HL-60 (cell line): ENCODE measurements around the gene MEF2C.
A peak's percentile ranks its signal among the peaks of the same experiment; 100 is the strongest.

Experiments
- DNase-seq, 2 experiments: peaks; one replicate each; pipeline ENCODE4 v3.0.0-alpha.2; 2010 to 2020; ENCODE audit warnings: low read depth in 1 of 2, low spot score in 1 of 2
- H3K27ac ChIP-seq: fragments of 250-450 bp; sonication (Bioruptor Pico); replicated peaks from 2 replicates; pipeline ENCODE4 v1.5.1; 2020; ENCODE audit warnings: mild to moderate bottlenecking, moderate library complexity
- H3K27me3 ChIP-seq: fragments of 250-450 bp; sonication (Bioruptor Pico); 2 replicates; pipeline ENCODE4 v1.5.1; 2021; ENCODE audit warnings: mild to moderate bottlenecking, moderate library complexity; ENCODE audit not compliant: insufficient read depth, poor library complexity, severe bottlenecking
- H3K4me3 ChIP-seq: replicated peaks from 2 replicates; pipeline ENCODE4 v1.5.1; 2011; ENCODE audit warnings: mild to moderate bottlenecking, control low read depth, low read length; ENCODE audit not compliant: insufficient read depth
- GABPA ChIP-seq: IDR thresholded peaks from 2 replicates; pipeline ENCODE4 v1.6.1; 2012; ENCODE audit warnings: low read depth
- POLR2AphosphoS5 ChIP-seq: IDR thresholded peaks from 2 replicates; pipeline ENCODE4 v1.6.1; 2012; ENCODE audit warnings: low read depth
- SPI1 ChIP-seq: IDR thresholded peaks from 2 replicates; pipeline ENCODE4 v1.6.1; 2012; ENCODE audit warnings: low read depth, mild to moderate bottlenecking, borderline replicate concordance
- TF ChIP-seq, protein P1 (sequence below): IDR thresholded peaks from 2 replicates; pipeline ENCODE4 v1.6.1; 2012; ENCODE audit warnings: low read depth; ENCODE audit not compliant: insufficient replicate concordance
- TF ChIP-seq, protein P2 (sequence below): IDR thresholded peaks from one replicate; pipeline ENCODE4 v1.5.1; 2011; ENCODE audit warnings: low read length, control low read depth, inconsistent platforms; ENCODE audit not compliant: insufficient read depth

MEF2C gene

DNA sequence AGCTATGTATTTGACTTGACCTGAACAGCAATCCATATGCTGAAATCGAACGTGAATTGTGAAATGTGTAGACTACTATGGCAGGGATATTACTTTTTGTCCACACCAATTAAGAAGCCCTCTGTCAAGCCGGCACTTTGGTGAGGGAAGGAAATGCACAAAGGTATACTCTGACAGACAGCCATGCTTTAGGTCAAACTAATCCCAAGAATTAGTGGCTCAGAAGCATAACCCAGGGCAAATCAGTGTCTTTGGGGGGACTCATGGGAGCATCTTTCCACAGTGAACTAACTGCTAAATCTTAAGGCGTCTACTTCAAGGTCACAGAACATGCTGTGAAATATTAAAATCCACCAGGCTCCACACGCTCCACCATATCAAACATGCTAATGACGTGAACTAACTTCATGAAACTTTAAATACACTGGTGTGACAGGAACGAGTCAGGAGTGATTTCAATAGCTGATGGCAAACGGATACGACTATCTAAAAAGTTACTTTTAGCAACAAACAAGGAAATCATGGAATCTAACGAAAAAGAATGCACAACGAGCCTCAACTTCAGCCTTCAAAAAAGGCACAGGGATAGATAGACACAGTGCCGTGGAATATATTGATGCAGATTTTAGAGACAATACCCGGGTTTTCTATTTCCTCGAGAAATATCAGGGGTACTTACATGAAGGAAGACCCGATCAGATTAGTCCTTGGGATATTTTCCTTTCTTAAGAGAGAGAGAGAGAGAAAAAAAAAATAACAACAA lies 527 bp downstream of the MEF2C start:
- peak overlapping the region; percentile 58 for H3K4me3 ChIP-seq
- no peaks in the 10 kb centered on the region for H3K27me3 ChIP-seq
- no peak for DNase-seq
- no peak for TF ChIP-seq SPI1
- no peak for TF ChIP-seq POLR2AphosphoS5
- TF ChIP-seq, protein P1, sequence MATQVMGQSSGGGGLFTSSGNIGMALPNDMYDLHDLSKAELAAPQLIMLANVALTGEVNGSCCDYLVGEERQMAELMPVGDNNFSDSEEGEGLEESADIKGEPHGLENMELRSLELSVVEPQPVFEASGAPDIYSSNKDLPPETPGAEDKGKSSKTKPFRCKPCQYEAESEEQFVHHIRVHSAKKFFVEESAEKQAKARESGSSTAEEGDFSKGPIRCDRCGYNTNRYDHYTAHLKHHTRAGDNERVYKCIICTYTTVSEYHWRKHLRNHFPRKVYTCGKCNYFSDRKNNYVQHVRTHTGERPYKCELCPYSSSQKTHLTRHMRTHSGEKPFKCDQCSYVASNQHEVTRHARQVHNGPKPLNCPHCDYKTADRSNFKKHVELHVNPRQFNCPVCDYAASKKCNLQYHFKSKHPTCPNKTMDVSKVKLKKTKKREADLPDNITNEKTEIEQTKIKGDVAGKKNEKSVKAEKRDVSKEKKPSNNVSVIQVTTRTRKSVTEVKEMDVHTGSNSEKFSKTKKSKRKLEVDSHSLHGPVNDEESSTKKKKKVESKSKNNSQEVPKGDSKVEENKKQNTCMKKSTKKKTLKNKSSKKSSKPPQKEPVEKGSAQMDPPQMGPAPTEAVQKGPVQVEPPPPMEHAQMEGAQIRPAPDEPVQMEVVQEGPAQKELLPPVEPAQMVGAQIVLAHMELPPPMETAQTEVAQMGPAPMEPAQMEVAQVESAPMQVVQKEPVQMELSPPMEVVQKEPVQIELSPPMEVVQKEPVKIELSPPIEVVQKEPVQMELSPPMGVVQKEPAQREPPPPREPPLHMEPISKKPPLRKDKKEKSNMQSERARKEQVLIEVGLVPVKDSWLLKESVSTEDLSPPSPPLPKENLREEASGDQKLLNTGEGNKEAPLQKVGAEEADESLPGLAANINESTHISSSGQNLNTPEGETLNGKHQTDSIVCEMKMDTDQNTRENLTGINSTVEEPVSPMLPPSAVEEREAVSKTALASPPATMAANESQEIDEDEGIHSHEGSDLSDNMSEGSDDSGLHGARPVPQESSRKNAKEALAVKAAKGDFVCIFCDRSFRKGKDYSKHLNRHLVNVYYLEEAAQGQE: no peak
- TF ChIP-seq, protein P2, sequence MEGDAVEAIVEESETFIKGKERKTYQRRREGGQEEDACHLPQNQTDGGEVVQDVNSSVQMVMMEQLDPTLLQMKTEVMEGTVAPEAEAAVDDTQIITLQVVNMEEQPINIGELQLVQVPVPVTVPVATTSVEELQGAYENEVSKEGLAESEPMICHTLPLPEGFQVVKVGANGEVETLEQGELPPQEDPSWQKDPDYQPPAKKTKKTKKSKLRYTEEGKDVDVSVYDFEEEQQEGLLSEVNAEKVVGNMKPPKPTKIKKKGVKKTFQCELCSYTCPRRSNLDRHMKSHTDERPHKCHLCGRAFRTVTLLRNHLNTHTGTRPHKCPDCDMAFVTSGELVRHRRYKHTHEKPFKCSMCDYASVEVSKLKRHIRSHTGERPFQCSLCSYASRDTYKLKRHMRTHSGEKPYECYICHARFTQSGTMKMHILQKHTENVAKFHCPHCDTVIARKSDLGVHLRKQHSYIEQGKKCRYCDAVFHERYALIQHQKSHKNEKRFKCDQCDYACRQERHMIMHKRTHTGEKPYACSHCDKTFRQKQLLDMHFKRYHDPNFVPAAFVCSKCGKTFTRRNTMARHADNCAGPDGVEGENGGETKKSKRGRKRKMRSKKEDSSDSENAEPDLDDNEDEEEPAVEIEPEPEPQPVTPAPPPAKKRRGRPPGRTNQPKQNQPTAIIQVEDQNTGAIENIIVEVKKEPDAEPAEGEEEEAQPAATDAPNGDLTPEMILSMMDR: no peak
- no peak for TF ChIP-seq GABPA
- no peak overlapping the region for H3K27ac ChIP-seq

- Histone ChIP-seq H3K27me3 (no peaks in the 10 kb centered on the region), H3K4me3 (peak overlapping the region; percentile 58), H3K27ac (no peak overlapping the region)
- DNase-seq: no peak
- TF ChIP-seq POLR2AphosphoS5 (no peak), SPI1 (no peak), GABPA (no peak)
- TF ChIP-seq, protein P2: no peak
- TF ChIP-seq, protein P1: no peak
Observed at GRCh38 chr5:88881571-88881971, 1.4 kb downstream of the MEF2C start.

- Histone ChIP-seq H3K4me3 (no peak overlapping the region), H3K27ac (no peak overlapping the region), H3K27me3 (no peaks in the 10 kb centered on the region)
- TF ChIP-seq, protein P1: no peak
- TF ChIP-seq GABPA (no peak), SPI1 (no peak), POLR2AphosphoS5 (no peak)
- TF ChIP-seq, protein P2: no peak
- DNase-seq: no peak
Observed at GRCh38 chr5:88880201-88880600, 2.8 kb downstream of the MEF2C start.
